Stimulated activated naive CD8-positive, alpha-beta T cell treated with anti-CD3 and anti-CD28 coated beads, Interleukin-15, Interleukin-2, amounts not matched to agents 100 U/mL and 50 U/mL, for 24 hours (primary cell): ENCODE data around the gene PPM1L.

ENCODE experiments used
- ATAC-seq: fragments of 150-1000 bp; cut with Tn5 transposase; one replicate; pipeline ENCODE4 v1.10.0; 2021
- DNase-seq: peaks from one replicate; pipeline ENCODE4 v3.0.0; 2021

Gene PPM1L

GRCh38 chr3:161101609-161102008 lies 345.6 kb downstream of the PPM1L start:
- DNase-seq (no peak), ATAC-seq (no peak)

DNA sequence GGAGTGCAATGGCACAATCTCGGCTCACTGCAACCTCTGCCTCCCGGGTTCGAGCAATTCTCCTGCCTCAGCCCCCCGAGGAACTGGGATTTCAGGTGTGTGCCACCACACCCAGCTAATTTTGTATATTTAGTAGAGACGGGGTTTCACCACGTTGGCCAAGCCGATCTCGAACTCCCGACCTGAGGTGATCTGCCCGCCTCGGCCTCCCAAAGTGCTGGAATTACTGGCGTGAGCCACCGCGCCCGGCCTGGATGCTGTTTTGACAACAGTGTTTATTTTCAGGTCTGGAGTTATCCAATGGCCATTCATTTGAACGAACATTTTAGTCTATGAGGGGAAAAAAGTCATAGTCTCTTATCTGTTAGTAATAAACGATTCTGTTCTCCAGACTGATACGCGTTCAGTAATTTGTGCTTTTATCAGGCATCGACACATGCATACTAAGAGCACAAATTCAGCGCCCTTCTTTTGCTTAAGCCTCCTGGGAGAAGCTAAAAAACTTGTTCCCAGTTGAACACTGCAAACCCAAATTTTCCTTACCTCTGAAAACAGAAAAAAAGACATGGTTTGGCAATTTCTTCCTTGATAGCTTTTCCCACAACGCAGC lies 347.9 kb downstream of the PPM1L start:
- ATAC-seq = no peak
- DNase-seq = no peak

- DNase-seq = peak; percentile 44
- peak; percentile 74 for ATAC-seq
Measured at GRCh38 chr3:161104561-161105551, 348.8 kb downstream of the PPM1L start, which contains the start of gene B3GALNT1. Gene B3GALNT1, minus strand, starts transcription at chr3:161105349. Its CDS starts 18,595 bp downstream, at chr3:161086754.

DNA sequence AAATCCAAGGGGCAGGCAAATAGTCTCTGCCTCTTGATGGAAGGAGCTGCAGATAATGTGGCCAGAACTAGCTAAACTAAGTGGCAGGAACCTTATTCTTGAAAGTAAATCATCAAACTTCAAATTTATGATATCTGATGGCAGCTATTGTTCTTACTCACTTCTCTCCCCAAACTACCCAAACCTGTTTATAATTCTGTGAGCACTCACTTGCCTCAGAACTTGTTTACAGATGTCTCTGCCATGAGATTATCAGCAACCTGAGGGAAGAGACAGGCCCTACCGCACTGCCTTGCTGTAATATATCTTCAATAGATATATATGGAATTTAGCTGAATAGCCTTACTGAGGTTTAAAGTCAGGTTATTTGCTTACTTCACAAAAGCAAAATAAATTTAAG lies 351.3 kb downstream of the PPM1L start:
- no peak for DNase-seq
- no peak for ATAC-seq

- ATAC-seq = no peak
- no peak for DNase-seq
Measured at GRCh38 chr3:161108840-161109239, 352.8 kb downstream of the PPM1L start.

- ATAC-seq = no peak
Measured at GRCh38 chr3:161117646-161118045, 361.6 kb downstream of the PPM1L start.

DNA sequence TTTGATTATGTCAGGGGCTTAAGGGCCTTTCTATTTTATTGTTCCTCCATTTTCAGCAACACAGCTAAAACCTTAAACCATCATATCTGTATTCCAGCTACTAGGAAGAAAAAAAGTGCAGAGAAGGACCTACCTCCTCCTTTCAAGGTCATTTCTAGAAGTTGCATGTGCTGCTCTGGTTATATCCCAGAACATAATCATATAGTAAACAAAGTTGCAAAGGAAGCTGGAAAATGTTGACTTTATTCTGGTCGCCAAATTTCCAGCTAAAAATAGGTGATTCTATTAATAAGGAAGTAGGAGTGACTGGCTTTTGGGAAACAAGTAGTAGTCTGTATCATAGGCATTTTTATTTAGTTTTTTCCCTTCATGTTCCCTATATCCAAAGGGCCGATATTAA lies 370.5 kb downstream of the PPM1L start:
- ATAC-seq = no peak
- DNase-seq = no peak

More at GRCh38 chr3:161117646-161118045, 361.6 kb downstream of the PPM1L start:
- DNase-seq = no peak
